GM18951 (cell line): ENCODE results near the gene SH3D19.
"Not testable (repeated sequence)": the region's sequence is repeated elsewhere in the genome, so short reads cannot be mapped to it uniquely, and the experiment has no call there.

ENCODE experiments used
- POLR2A ChIP-seq: IDR thresholded peaks from 4 replicates; pipeline ENCODE4 v1.6.1; 2011; ENCODE audit warnings: mild to moderate bottlenecking; ENCODE audit not compliant: insufficient read length, insufficient read depth; ENCODE audit errors: extremely low read depth
- in situ Hi-C: fragments of 300-500 bp; cut with MboI; formaldehyde crosslinking; loops from one replicate; pipeline ENCODE4 v1.12.0; 2022; ENCODE audit warnings: low sequenced_read_pairs, mixed read lengths, inconsistent platforms; ENCODE audit not compliant: unreplicated experiment

SH3D19 gene

GRCh38 chr4:151143162-151143561, 182.2 kb downstream of the SH3D19 start:
- in situ Hi-C loops, result no loop called here
- TF ChIP-seq POLR2A, result no peak

GRCh38 chr4:151142758-151143157, 182.6 kb downstream of the SH3D19 start:
- no peak for TF ChIP-seq POLR2A
- in situ Hi-C loops, result no loop called here

GRCh38 chr4:151139814-151140213, 185.6 kb downstream of the SH3D19 start:
- in situ Hi-C loops, result no loop called here
- no peak for TF ChIP-seq POLR2A

GRCh38 chr4:151136048-151136447, 189.4 kb downstream of the SH3D19 start:
- in situ Hi-C loops, result not testable (repeated sequence)

GRCh38 chr4:151133311-151133710, 192.1 kb downstream of the SH3D19 start:
- no peak for TF ChIP-seq POLR2A

GRCh38 chr4:151129796-151130195, 195.6 kb downstream of the SH3D19 start:
- no peak for TF ChIP-seq POLR2A
- in situ Hi-C loops, result no loop called here

More at GRCh38 chr4:151133311-151133710, 192.1 kb downstream of the SH3D19 start:
- in situ Hi-C loops, result no loop called here

GRCh38 chr4:151117371-151117962, 207.9 kb downstream of the SH3D19 start:
- no peak for TF ChIP-seq POLR2A
- in situ Hi-C loops, result no loop called here

GRCh38 chr4:151114986-151115385, 210.4 kb downstream of the SH3D19 start:
- no peak for TF ChIP-seq POLR2A
- in situ Hi-C loops, result no loop called here

GRCh38 chr4:151114338-151114737, 211.1 kb downstream of the SH3D19 start:
- TF ChIP-seq POLR2A, result no peak
- in situ Hi-C loops, result no loop called here

- no peak for TF ChIP-seq POLR2A
- in situ Hi-C loops, result no loop called here
These were observed 215.2 kb downstream of the SH3D19 start for GRCh38 chr4:151110236-151110635.

- in situ Hi-C loops, result no loop called here
These were observed 218.3 kb downstream of the SH3D19 start for GRCh38 chr4:151107063-151107462.

GRCh38 chr4:151105454-151106032, 219.9 kb downstream of the SH3D19 start:
- in situ Hi-C loops, result no loop called here
- no peak for TF ChIP-seq POLR2A

More at GRCh38 chr4:151107063-151107462, 218.3 kb downstream of the SH3D19 start:
- no peak for TF ChIP-seq POLR2A

GRCh38 chr4:151104621-151105020, 220.8 kb downstream of the SH3D19 start:
- no peak for TF ChIP-seq POLR2A
- in situ Hi-C loops, result no loop called here

GRCh38 chr4:151103758-151104157, 221.6 kb downstream of the SH3D19 start:
- no peak for TF ChIP-seq POLR2A

GRCh38 chr4:151100531-151100930, 224.9 kb downstream of the SH3D19 start:
- TF ChIP-seq POLR2A, result no peak
- in situ Hi-C loops, result no loop called here

More at GRCh38 chr4:151103758-151104157, 221.6 kb downstream of the SH3D19 start:
- in situ Hi-C loops, result no loop called here

- in situ Hi-C loops, result no loop called here
- no peak for TF ChIP-seq POLR2A
These were observed 225.4 kb downstream of the SH3D19 start for GRCh38 chr4:151099976-151100417.
